Neural progenitor cell (in vitro differentiated cells): Measurements from ENCODE around the gene YBX1.

Source experiments
- CTCF ChIP-seq: fragments of 200-600 bp; sonication (generic); IDR thresholded peaks from 2 replicates; pipeline ENCODE4 v1.5.1; 2017; ENCODE audit warnings: antibody characterized with exemption, mild to moderate bottlenecking
- EZH2 ChIP-seq: fragments of 200-600 bp; sonication (generic); IDR thresholded peaks from 2 replicates; pipeline ENCODE4 v1.6.1; 2017; ENCODE audit warnings: antibody characterized with exemption, mild to moderate bottlenecking, moderate library complexity

DNA sequence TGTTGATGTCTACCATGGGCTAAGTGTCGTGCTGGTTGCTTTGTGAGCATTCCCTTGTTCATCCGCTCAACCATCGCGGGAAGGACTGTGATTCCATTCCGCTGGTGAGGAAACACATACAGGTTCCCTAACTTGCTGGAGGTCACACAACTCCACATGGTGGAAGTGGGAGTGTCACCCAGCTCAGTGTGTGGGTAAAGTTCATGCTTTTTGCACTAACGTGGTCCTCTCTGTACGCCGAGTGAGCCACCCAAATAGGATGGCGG is 61.9 kb downstream of the YBX1 start:
- TF ChIP-seq CTCF (no peak), EZH2 (no peak)
